Stomach (tissue), 9 donors: Measurements from ENCODE around the gene PDAP1. TPM values are rescaled to one million over a fixed set of nuclear protein-coding genes. Genes with fewer than 3 reads are reported as not detected.
"Not testable (repeated sequence)": the region's sequence is repeated elsewhere in the genome, so short reads cannot be mapped to it uniquely, and the experiment has no call there.

Experiments
- DNase-seq, 2 donors: peaks; one replicate each; pipeline versions ENCODE4 v3.0.0 to v3.0.0-alpha.2; 2013 to 2019
- H3K27ac ChIP-seq, 5 donors: fragments of 200-600 bp in 4 of 5; sonication (generic) in 4 of 5; one replicate each; pipeline ENCODE4 v1.5.1; 2013 to 2019; ENCODE audit warnings: mild to moderate bottlenecking in 1 of 5, moderate library complexity in 1 of 5
- H3K27me3 ChIP-seq, 3 donors: fragments of 200-600 bp; sonication (generic); one replicate each; pipeline ENCODE4 v1.5.1; 2017 to 2019; ENCODE audit warnings: mixed run types in 1 of 3
- H3K36me3 ChIP-seq, 4 donors: fragments of 200-600 bp; sonication (generic); 1 replicate in 3 of 4; 2 replicates in 1 of 4; pipeline ENCODE4 v1.5.1; 2016 to 2019
- H3K4me1 ChIP-seq, 4 donors: fragments of 200-600 bp; sonication (generic); one replicate each; pipeline ENCODE4 v1.5.1; 2016 to 2019
- H3K4me3 ChIP-seq, 4 donors: fragments of 200-600 bp; sonication (generic) in 3 of 4; one replicate each; pipeline ENCODE4 v1.5.1; 2016 to 2019; ENCODE audit warnings: mild to moderate bottlenecking in 1 of 4
- H3K9me3 ChIP-seq, 4 donors: fragments of 200-600 bp; sonication (generic); one replicate each; pipeline ENCODE4 v1.5.1; 2016 to 2019
- CTCF ChIP-seq, 7 experiments: fragments of 450-650 bp in 4 of 7; fragments of 200-600 bp in 3 of 7; sonication (generic) in 3 of 7; IDR thresholded peaks; one replicate each; pipeline ENCODE4 v1.5.1; 2016 to 2019; ENCODE audit warnings: antibody characterized with exemption in 7 of 7, control low read depth in 2 of 7, mild to moderate bottlenecking in 1 of 7
- EP300 ChIP-seq: sonication (generic); formaldehyde crosslinking; IDR thresholded peaks from one replicate; pipeline ENCODE4 v1.6.1; 2017; ENCODE audit warnings: antibody characterized with exemption
- POLR2A ChIP-seq, 4 donors: fragments of 450-650 bp; IDR thresholded peaks; one replicate each; pipeline ENCODE4 v1.6.1; 2016; ENCODE audit warnings: antibody characterized with exemption in 4 of 4, control low read depth in 2 of 4, mild to moderate bottlenecking in 1 of 4, moderate library complexity in 1 of 4
- POLR2AphosphoS5 ChIP-seq, 3 donors: sonication (generic); formaldehyde crosslinking; IDR thresholded peaks; one replicate each; pipeline ENCODE4 v1.6.1; 2016; ENCODE audit warnings: antibody characterized with exemption in 3 of 3
- WGBS, 5 donors: extraction: QIAGEN DNeasy Blood & Tissue Kit in 3 of 5; methylation state at CpG; one replicate each; pipeline versions ENCODE4 v1.1.5 to v1.1.7; 2013 to 2018; 5-methylcytosine and 5-hydroxymethylcytosine counted together
- intact Hi-C: fragments of 100-400 bp; cut with DNase I; formaldehyde crosslinking; loops from one replicate; pipeline ENCODE4 v1.15.1; 2023; ENCODE audit warnings: low total_unique reads
- polyA plus RNA-seq, 3 donors: library from polyadenylated mRNA; stranded (reverse); fragments of 200-250 nt; gene quantifications; one replicate each; pipeline ENCODE4 v1.2.3, GENCODE V29; 2013
- total RNA-seq, 5 donors: library from RNA; depleted of rRNA; stranded (reverse); fragments of >200 nt; gene quantifications; one replicate each; pipeline versions ENCODE4 v1.1.0 to v1.2.3, GENCODE V29; 2014 to 2016
- donor health status: healthy with polysubstance abuse.
- donor health status: Bipolar disorder and iron deficiency.
- donor health status: healthy.

Gene PDAP1
- total and polyA plus RNA-seq, 8 donors: 22.8 to 153 (median 79.7) TPM

GRCh38 chr7:99365318-99366141 is 42.9 kb downstream of the PDAP1 start:
- peak overlapping the region in 1 of 5 donors; percentile 24 for H3K27ac ChIP-seq
- peak; percentile 69 to 74 for DNase-seq
- peak in 5 of 7 experiments; percentile 38 to 59 (median 48) for TF ChIP-seq CTCF (IDR thresholded peaks at IDR 0.05)
- TF ChIP-seq POLR2A (IDR thresholded peaks at IDR 0.05): no peak
- TF ChIP-seq POLR2AphosphoS5 (IDR thresholded peaks at IDR 0.05): no peak
- no peak for TF ChIP-seq EP300
- WGBS, 5 donors: 74 to 80% (median 79%) methylated on average over 17 of the region's 17 CpGs
- no peaks in the 10 kb centered on the region for H3K4me1 ChIP-seq
- intact Hi-C loops: no loop called here
- no peak overlapping the region for H3K4me3 ChIP-seq
- H3K36me3 ChIP-seq: peaks cover 48 to 86% (median 84%) of the 10 kb centered on the region in 4 donors
- H3K27me3 ChIP-seq: no peaks in the 10 kb centered on the region
- H3K9me3 ChIP-seq: no peaks in the 10 kb centered on the region

GRCh38 chr7:99363286-99363685 is 45.1 kb downstream of the PDAP1 start:
- intact Hi-C loops: no loop called here
- TF ChIP-seq CTCF (IDR thresholded peaks at IDR 0.05) (no peak), POLR2A (IDR thresholded peaks at IDR 0.05) (no peak), EP300 (no peak), POLR2AphosphoS5 (IDR thresholded peaks at IDR 0.05) (no peak)
- Histone ChIP-seq H3K4me1 (no peaks in the 10 kb centered on the region), H3K9me3 (no peaks in the 10 kb centered on the region), H3K36me3 (peaks cover 71 to 96% (median 96%) of the 10 kb centered on the region in 4 donors), H3K27me3 (no peaks in the 10 kb centered on the region), H3K27ac (no peak overlapping the region), H3K4me3 (no peak overlapping the region)
- no peak for DNase-seq
- WGBS, 5 donors: 87 to 94% (median 91%) methylated on average over 5 of the region's 5 CpGs

GRCh38 chr7:99362801-99363200 is 45.6 kb downstream of the PDAP1 start:
- Histone ChIP-seq H3K9me3 (no peaks in the 10 kb centered on the region), H3K36me3 (peaks cover 76 to 100% (median 100%) of the 10 kb centered on the region in 4 donors), H3K4me3 (no peak overlapping the region), H3K27ac (no peak overlapping the region), H3K4me1 (no peaks in the 10 kb centered on the region), H3K27me3 (no peaks in the 10 kb centered on the region)
- WGBS, 5 donors: 83 to 86% (median 83%) methylated on average over 3 of the region's 3 CpGs
- no peak for TF ChIP-seq CTCF (IDR thresholded peaks at IDR 0.05)
- TF ChIP-seq EP300: no peak
- TF ChIP-seq POLR2A (IDR thresholded peaks at IDR 0.05): no peak
- TF ChIP-seq POLR2AphosphoS5 (IDR thresholded peaks at IDR 0.05): no peak
- intact Hi-C loops: no loop called here
- DNase-seq: no peak

GRCh38 chr7:99359465-99360154 is 48.8 kb downstream of the PDAP1 start:
- Histone ChIP-seq H3K4me1 (no peaks in the 10 kb centered on the region), H3K9me3 (no peaks in the 10 kb centered on the region), H3K4me3 (no peak overlapping the region), H3K36me3 (peaks cover 87 to 100% (median 100%) of the 10 kb centered on the region in 4 donors), H3K27ac (no peak overlapping the region), H3K27me3 (no peaks in the 10 kb centered on the region)
- intact Hi-C loops: no loop called here
- TF ChIP-seq CTCF (IDR thresholded peaks at IDR 0.05): no peak
- TF ChIP-seq POLR2AphosphoS5 (IDR thresholded peaks at IDR 0.05): no peak
- TF ChIP-seq EP300: no peak
- TF ChIP-seq POLR2A (IDR thresholded peaks at IDR 0.05): no peak
- DNase-seq: no peak
- WGBS, 5 donors: 87 to 94% (median 90%) methylated on average over 18 to 22 of the region's 22 CpGs

- H3K36me3 ChIP-seq: peaks cover 87 to 100% (median 100%) of the 10 kb centered on the region in 4 donors
- WGBS, 5 donors: 95 to 99% (median 96%) methylated on average over 11 to 15 of the region's 15 CpGs
- intact Hi-C loops: not testable (repeated sequence)
Measured at GRCh38 chr7:99358521-99358920, 49.9 kb downstream of the PDAP1 start.

More at GRCh38 chr7:99358521-99358920, 49.9 kb downstream of the PDAP1 start:
- H3K4me3 ChIP-seq, DNase-seq, H3K4me1 ChIP-seq, H3K27me3 ChIP-seq, H3K9me3 ChIP-seq, H3K27ac ChIP-seq: not testable (repeated sequence)
